ENCODE data around the gene KRTAP2-2. TPM values are rescaled to one million over a fixed set of nuclear protein-coding genes. Genes with fewer than 3 reads are reported as not detected.
"Not testable (repeated sequence)": the region's sequence is repeated elsewhere in the genome, so short reads cannot be mapped to it uniquely, and the experiment has no call there.

The KRTAP2-2 gene
- total RNA-seq (2022) = not detected in 2 replicates
- not detected for Bru-seq, nascent RNA
- not detected for BruChase-seq, experiment 1, labeled RNA remaining after a 6-hour chase
- not detected for BruChase-seq, experiment 2, labeled RNA remaining after a 2-hour chase
- long read RNA-seq = 0 reads

GRCh38 chr17:41055130-41055529, at the start of gene KRTAP2-2:
TSS of gene KRTAP2-2 (minus strand) at chr17:41055230. CDS start at chr17:41055211, 19 bp downstream.
- DNase-seq (ENCODE audit: unreplicated experiment); H3K27me3 Mint-ChIP-seq (ENCODE audit: insufficient read depth, unreplicated experiment); BruUV-seq (replicated peaks); H3K4me3 Mint-ChIP-seq (ENCODE audit: unreplicated experiment); intact Hi-C loops (cut with micrococcal nuclease); H3K9me3 Mint-ChIP-seq (ENCODE audit: unreplicated experiment); H3K36me3 Mint-ChIP-seq (ENCODE audit: insufficient read depth, unreplicated experiment); POLR2A ChIA-PET; H3K27ac Mint-ChIP-seq (ENCODE audit: low read depth, unreplicated experiment): not testable (repeated sequence)
- CTCF ChIA-PET = interaction anchor here (0.6 kb wide), 1 partner anchor 115 kb away, joined by 4 read pairs; no protein-coding TSS in a partner anchor
- H3K4me1 Mint-ChIP-seq (ENCODE audit: insufficient read depth, unreplicated experiment) = peaks cover 13% of the 10 kb centered on the region

GRCh38 chr17:41104386-41105038, 49.5 kb upstream of the KRTAP2-2 start:
- POLR2A ChIA-PET; H3K27ac Mint-ChIP-seq (ENCODE audit: low read depth, unreplicated experiment); intact Hi-C loops (cut with micrococcal nuclease): not testable (repeated sequence)

GRCh38 chr17:41103896-41104295, 48.9 kb upstream of the KRTAP2-2 start:
- no TSS peak for BruUV-seq (replicated peaks)
- intact Hi-C loops (cut with micrococcal nuclease) = no loop called here
- TF ChIP-seq CTCF (IDR thresholded peaks at IDR 0.05; ENCODE audit: unreplicated experiment) = no peak
- H3K27ac Mint-ChIP-seq (ENCODE audit: low read depth, unreplicated experiment) = no peak overlapping the region
- H3K36me3 Mint-ChIP-seq (ENCODE audit: insufficient read depth, unreplicated experiment) = no peaks in the 10 kb centered on the region
- H3K9me3 Mint-ChIP-seq (ENCODE audit: unreplicated experiment) = no peaks in the 10 kb centered on the region
- H3K4me3 Mint-ChIP-seq (ENCODE audit: unreplicated experiment) = no peak overlapping the region
- H3K4me1 Mint-ChIP-seq (ENCODE audit: insufficient read depth, unreplicated experiment) = peaks cover 6% of the 10 kb centered on the region
- POLR2A ChIA-PET = no interaction called here
- no peaks in the 10 kb centered on the region for H3K27me3 Mint-ChIP-seq (ENCODE audit: insufficient read depth, unreplicated experiment)
- no peak for DNase-seq (ENCODE audit: unreplicated experiment)
- CTCF ChIA-PET = no interaction called here

More at GRCh38 chr17:41104386-41105038, 49.5 kb upstream of the KRTAP2-2 start:
- BruUV-seq (replicated peaks); H3K36me3 Mint-ChIP-seq (ENCODE audit: insufficient read depth, unreplicated experiment); CTCF ChIA-PET; H3K4me1 Mint-ChIP-seq (ENCODE audit: insufficient read depth, unreplicated experiment); H3K4me3 Mint-ChIP-seq (ENCODE audit: unreplicated experiment); DNase-seq (ENCODE audit: unreplicated experiment); H3K9me3 Mint-ChIP-seq (ENCODE audit: unreplicated experiment); H3K27me3 Mint-ChIP-seq (ENCODE audit: insufficient read depth, unreplicated experiment): not testable (repeated sequence)

GRCh38 chr17:41101586-41102259, 46.7 kb upstream of the KRTAP2-2 start, which contains the start of gene KRTAP4-16:
TSS of gene KRTAP4-16 (minus strand) at chr17:41102209. CDS start at chr17:41102209, 0 bp downstream.
- POLR2A ChIA-PET = no interaction called here
- BruUV-seq (replicated peaks) = no TSS peak
- no peak for TF ChIP-seq CTCF (IDR thresholded peaks at IDR 0.05; ENCODE audit: unreplicated experiment)
- DNase-seq (ENCODE audit: unreplicated experiment) = no peak
- H3K4me1 Mint-ChIP-seq (ENCODE audit: insufficient read depth, unreplicated experiment) = peaks cover 19% of the 10 kb centered on the region
- no peak within 1 kb of the TSS for H3K27ac Mint-ChIP-seq (ENCODE audit: low read depth, unreplicated experiment)
- CTCF ChIA-PET = interaction anchor here (0.8 kb wide), 1 partner anchor 447 kb away, joined by 3 read pairs; no protein-coding TSS in a partner anchor
- H3K4me3 Mint-ChIP-seq (ENCODE audit: unreplicated experiment) = no peak within 1 kb of the TSS
- H3K9me3 Mint-ChIP-seq (ENCODE audit: unreplicated experiment) = no peaks in the 10 kb centered on the region
- no peaks in the 10 kb centered on the region for H3K27me3 Mint-ChIP-seq (ENCODE audit: insufficient read depth, unreplicated experiment)
- no peaks in the 10 kb centered on the region for H3K36me3 Mint-ChIP-seq (ENCODE audit: insufficient read depth, unreplicated experiment)
- intact Hi-C loops (cut with micrococcal nuclease) = no loop called here

GRCh38 chr17:41099682-41100480, 44.9 kb upstream of the KRTAP2-2 start:
- Mint-ChIP-seq H3K4me1 (ENCODE audit: insufficient read depth, unreplicated experiment) (peaks cover 19% of the 10 kb centered on the region), H3K27ac (ENCODE audit: low read depth, unreplicated experiment) (peak overlapping the region; percentile 27)
- H3K9me3 Mint-ChIP-seq (ENCODE audit: unreplicated experiment); H3K4me3 Mint-ChIP-seq (ENCODE audit: unreplicated experiment); CTCF ChIA-PET; intact Hi-C loops (cut with micrococcal nuclease); H3K27me3 Mint-ChIP-seq (ENCODE audit: insufficient read depth, unreplicated experiment); POLR2A ChIA-PET; BruUV-seq (replicated peaks); H3K36me3 Mint-ChIP-seq (ENCODE audit: insufficient read depth, unreplicated experiment): not testable (repeated sequence)
- DNase-seq (ENCODE audit: unreplicated experiment) = peak; percentile 41
